SU-DHL-6 (cell line): ENCODE measurements around the gene NDNF.

Experiments used
- EZH2phosphoT487 ChIP-seq: fragments of 200-600 bp; sonication (generic), shearing (Covaris generic); conservative IDR thresholded peaks from 2 replicates; pipeline ENCODE4 v1.6.1; 2018; ENCODE audit warnings: mild to moderate bottlenecking, antibody characterized with exemption, low read length, moderate library complexity, mixed read lengths
- TF ChIP-seq, protein P1 (sequence below): fragments of 200-600 bp; sonication (generic); IDR thresholded peaks from one replicate; pipeline ENCODE4 v1.5.1; 2017; ENCODE audit warnings: antibody characterized with exemption, mild to moderate bottlenecking, low read length, moderate library complexity; ENCODE audit not compliant: insufficient read depth, poor library complexity, severe bottlenecking

- TF ChIP-seq, protein P1, sequence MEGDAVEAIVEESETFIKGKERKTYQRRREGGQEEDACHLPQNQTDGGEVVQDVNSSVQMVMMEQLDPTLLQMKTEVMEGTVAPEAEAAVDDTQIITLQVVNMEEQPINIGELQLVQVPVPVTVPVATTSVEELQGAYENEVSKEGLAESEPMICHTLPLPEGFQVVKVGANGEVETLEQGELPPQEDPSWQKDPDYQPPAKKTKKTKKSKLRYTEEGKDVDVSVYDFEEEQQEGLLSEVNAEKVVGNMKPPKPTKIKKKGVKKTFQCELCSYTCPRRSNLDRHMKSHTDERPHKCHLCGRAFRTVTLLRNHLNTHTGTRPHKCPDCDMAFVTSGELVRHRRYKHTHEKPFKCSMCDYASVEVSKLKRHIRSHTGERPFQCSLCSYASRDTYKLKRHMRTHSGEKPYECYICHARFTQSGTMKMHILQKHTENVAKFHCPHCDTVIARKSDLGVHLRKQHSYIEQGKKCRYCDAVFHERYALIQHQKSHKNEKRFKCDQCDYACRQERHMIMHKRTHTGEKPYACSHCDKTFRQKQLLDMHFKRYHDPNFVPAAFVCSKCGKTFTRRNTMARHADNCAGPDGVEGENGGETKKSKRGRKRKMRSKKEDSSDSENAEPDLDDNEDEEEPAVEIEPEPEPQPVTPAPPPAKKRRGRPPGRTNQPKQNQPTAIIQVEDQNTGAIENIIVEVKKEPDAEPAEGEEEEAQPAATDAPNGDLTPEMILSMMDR: no peak
- no peak for TF ChIP-seq EZH2phosphoT487
Observed at GRCh38 chr4:121061215-121061614, 11.1 kb downstream of the NDNF start.
